HL-60 (cell line): ENCODE data around the gene PARD6G.

Experiments used
- GABPA ChIP-seq: IDR thresholded peaks from 2 replicates; pipeline ENCODE4 v1.6.1; 2012; ENCODE audit warnings: low read depth
- POLR2AphosphoS5 ChIP-seq: IDR thresholded peaks from 2 replicates; pipeline ENCODE4 v1.6.1; 2012; ENCODE audit warnings: low read depth
- TF ChIP-seq, protein P1 (sequence below): IDR thresholded peaks from one replicate; pipeline ENCODE4 v1.5.1; 2011; ENCODE audit warnings: low read length, control low read depth, inconsistent platforms; ENCODE audit not compliant: insufficient read depth

GRCh38 chr18:80254971-80255500 is 7.7 kb upstream of the PARD6G start:
- no peak for TF ChIP-seq GABPA
- TF ChIP-seq, protein P1, sequence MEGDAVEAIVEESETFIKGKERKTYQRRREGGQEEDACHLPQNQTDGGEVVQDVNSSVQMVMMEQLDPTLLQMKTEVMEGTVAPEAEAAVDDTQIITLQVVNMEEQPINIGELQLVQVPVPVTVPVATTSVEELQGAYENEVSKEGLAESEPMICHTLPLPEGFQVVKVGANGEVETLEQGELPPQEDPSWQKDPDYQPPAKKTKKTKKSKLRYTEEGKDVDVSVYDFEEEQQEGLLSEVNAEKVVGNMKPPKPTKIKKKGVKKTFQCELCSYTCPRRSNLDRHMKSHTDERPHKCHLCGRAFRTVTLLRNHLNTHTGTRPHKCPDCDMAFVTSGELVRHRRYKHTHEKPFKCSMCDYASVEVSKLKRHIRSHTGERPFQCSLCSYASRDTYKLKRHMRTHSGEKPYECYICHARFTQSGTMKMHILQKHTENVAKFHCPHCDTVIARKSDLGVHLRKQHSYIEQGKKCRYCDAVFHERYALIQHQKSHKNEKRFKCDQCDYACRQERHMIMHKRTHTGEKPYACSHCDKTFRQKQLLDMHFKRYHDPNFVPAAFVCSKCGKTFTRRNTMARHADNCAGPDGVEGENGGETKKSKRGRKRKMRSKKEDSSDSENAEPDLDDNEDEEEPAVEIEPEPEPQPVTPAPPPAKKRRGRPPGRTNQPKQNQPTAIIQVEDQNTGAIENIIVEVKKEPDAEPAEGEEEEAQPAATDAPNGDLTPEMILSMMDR, result no peak
- TF ChIP-seq POLR2AphosphoS5, result no peak
